Measurements from ENCODE around the gene ZNF286A. TPM values are rescaled to one million over a fixed set of nuclear protein-coding genes. Genes with fewer than 3 reads are reported as not detected.
"Not testable (repeated sequence)": the region's sequence is repeated elsewhere in the genome, so short reads cannot be mapped to it uniquely, and the experiment has no call there.

Gene ZNF286A
- total RNA-seq, 6 experiments from 2014 or later = 20.6 to 24.5 (median 22.5) TPM

DNA sequence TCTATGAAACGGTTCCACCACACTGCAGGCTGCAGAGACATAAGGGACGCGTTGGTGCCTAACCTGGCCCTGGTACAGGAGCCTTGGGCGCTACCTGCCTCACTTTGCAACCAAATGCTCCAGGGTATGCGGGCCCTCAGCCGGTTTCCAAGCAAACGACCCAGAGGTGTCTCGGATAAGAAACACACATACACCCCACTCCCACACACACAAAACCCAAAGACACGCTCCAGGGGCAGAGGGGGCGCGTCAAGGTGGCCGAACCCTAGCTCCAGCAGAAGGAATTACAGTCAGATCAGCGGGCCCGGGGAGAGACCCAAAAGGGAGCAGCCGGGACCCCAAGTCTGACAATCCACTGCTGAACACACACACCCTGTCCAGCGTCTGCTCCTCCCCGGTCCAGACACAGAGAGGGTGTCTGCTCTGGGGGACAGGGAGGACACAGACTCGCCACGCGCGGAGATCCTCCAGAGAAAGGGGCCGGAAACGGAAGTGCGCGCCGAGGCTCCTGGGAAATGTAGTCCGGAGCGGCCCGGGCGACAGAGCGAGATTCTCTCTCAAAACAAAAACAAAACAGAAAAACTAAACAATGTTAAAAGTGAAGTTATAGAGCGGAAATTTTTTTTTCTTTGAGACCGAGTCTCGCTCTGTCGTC is 15.6 kb upstream of the ZNF286A start, which contains the start of gene TRIM16:
Gene TRIM16 (minus strand): TSS at position 488 of the 655 bp plus-strand sequence. CDS start 32,702 bp downstream, outside the sequence.
- TF ChIP-seq, protein P1, sequence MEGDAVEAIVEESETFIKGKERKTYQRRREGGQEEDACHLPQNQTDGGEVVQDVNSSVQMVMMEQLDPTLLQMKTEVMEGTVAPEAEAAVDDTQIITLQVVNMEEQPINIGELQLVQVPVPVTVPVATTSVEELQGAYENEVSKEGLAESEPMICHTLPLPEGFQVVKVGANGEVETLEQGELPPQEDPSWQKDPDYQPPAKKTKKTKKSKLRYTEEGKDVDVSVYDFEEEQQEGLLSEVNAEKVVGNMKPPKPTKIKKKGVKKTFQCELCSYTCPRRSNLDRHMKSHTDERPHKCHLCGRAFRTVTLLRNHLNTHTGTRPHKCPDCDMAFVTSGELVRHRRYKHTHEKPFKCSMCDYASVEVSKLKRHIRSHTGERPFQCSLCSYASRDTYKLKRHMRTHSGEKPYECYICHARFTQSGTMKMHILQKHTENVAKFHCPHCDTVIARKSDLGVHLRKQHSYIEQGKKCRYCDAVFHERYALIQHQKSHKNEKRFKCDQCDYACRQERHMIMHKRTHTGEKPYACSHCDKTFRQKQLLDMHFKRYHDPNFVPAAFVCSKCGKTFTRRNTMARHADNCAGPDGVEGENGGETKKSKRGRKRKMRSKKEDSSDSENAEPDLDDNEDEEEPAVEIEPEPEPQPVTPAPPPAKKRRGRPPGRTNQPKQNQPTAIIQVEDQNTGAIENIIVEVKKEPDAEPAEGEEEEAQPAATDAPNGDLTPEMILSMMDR (IDR thresholded peaks at IDR 0.05) = peak; percentile 55
- peak; percentile 48 for DNase-seq
- Mint-ChIP-seq H3K27ac (peak within 1 kb of the TSS; percentile 87), H3K4me1 (ENCODE audit: low read depth) (peaks cover 20% of the 10 kb centered on the region), H3K4me3 (peak within 1 kb of the TSS; percentile 95)
- not testable (repeated sequence) for H3K36me3 Mint-ChIP-seq (ENCODE audit: low read depth); H3K27me3 Mint-ChIP-seq (ENCODE audit: insufficient read depth); H3K9me3 Mint-ChIP-seq

DNA sequence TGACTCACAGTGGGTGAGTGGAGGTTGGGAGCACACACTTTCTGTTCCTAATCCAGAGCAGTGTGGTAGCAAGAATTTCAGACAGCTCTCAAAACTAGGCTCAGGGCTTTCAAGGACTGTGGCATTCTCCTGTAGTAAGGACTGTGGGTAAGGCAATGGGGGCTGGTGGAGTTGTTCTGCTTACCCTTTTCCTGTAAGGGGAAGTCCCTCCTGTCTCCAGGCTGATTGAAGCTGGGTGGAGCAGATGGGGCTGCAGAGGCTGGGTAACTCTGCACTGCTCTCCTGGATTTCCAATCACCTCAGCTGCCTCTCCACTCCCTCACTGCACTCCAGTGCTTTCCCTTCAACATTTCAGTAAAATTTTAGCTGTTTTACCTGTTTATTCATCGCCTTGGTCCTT is 12.1 kb upstream of the ZNF286A start:
- not testable (repeated sequence) for H3K27me3 Mint-ChIP-seq (ENCODE audit: insufficient read depth); H3K9me3 Mint-ChIP-seq; H3K27ac Mint-ChIP-seq; H3K4me3 Mint-ChIP-seq; DNase-seq; H3K36me3 Mint-ChIP-seq (ENCODE audit: low read depth)
- H3K4me1 Mint-ChIP-seq (ENCODE audit: low read depth) = peaks cover 20% of the 10 kb centered on the region

DNA sequence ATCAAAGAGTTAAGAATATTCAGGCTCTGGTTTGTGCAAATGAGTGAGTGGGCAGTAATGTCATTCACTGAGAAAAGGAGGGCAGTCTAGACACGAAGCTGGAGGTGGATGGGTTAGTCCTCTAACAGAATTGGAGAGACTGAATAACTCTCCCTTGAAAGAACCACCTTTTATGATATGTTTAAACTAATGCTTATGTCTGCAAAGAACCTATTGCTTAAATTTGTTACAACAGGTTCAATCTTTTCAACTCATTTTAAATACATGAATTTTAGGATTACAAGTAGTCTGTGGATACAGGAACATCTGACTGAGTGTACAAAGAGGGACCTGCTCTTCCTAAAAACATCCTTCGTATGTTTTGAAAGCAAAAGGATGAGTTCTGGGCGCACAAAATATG is 585 bp upstream of the ZNF286A start:
- DNase-seq; H3K27me3 Mint-ChIP-seq (ENCODE audit: insufficient read depth); H3K4me1 Mint-ChIP-seq (ENCODE audit: low read depth); H3K9me3 Mint-ChIP-seq: not testable (repeated sequence)
- Mint-ChIP-seq H3K36me3 (ENCODE audit: low read depth) (peaks cover 16% of the 10 kb centered on the region), H3K27ac (peak overlapping the region; percentile 72; the same call in 1 of the 2 replicates), H3K4me3 (peak overlapping the region; percentile 91)

DNA sequence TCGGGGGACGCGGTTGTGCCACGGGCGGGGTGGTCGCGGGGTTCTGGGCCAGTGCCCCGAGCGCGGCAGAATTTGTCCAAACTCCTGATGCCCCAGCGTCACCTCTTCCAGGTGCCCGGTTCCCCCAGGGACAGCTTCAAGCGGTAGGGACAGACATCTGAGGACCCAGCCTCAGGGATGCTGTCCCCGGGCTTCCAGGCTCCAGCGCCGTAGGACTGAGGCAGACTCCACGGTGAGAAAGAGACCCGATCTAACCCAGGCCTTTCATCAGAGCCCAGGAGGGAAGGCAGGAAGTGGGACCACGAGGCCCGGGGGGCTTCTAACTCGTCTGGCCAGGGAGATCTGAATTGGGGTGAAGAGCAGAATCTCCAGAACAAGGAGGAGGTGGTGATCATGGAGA is 385 bp downstream of the ZNF286A start:
- Mint-ChIP-seq H3K36me3 (ENCODE audit: low read depth) (peaks cover 17% of the 10 kb centered on the region), H3K4me3 (peak overlapping the region; percentile 91), H3K27ac (peak overlapping the region; percentile 72)
- not testable (repeated sequence) for H3K4me1 Mint-ChIP-seq (ENCODE audit: low read depth); DNase-seq; H3K9me3 Mint-ChIP-seq; H3K27me3 Mint-ChIP-seq (ENCODE audit: insufficient read depth)

DNA sequence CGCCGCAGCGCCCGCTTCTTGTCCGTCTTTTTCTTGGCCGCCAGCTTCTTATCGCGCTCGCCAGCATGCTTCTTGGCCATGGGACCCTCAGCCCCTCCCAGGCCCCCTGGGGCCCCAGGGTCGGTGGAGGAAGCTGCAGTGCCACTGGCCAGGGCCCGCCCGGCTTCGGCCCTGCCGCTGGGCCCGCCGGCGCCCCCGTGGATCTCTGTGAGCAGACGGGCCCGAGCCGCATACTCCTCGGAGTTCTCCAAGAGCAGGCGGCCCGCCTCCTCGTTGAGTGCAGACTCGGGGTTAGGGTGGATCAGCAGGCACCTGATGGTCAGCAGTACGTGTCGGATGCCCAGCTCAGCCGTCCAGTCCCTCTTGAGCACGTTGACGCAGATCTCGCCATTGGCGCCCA is 4.7 kb downstream of the ZNF286A start:
- not testable (repeated sequence) for H3K27me3 Mint-ChIP-seq (ENCODE audit: insufficient read depth); H3K4me3 Mint-ChIP-seq; H3K27ac Mint-ChIP-seq; H3K4me1 Mint-ChIP-seq (ENCODE audit: low read depth); DNase-seq
- H3K9me3 Mint-ChIP-seq = peaks cover 46% of the 10 kb centered on the region
- peaks cover 57% of the 10 kb centered on the region for H3K36me3 Mint-ChIP-seq (ENCODE audit: low read depth)

DNA sequence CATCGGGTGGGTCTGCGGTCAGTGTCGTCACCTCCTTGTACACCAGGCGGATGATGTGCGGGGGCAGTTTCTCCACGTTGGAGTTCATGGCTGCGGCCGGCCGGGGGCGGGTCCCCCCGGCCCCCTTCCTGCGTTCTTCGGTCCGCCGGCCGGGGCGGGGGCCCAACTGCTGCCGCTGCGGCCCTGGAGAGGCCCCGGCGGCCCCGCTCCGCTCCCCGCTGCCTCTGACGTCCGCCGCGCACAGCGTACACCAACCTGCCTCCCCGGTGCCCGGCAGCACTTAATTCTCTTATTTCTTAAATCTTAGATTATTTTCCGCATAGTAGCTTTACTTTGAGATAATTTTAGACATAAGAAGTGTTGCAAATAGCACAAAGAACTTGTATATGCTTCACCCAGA is 5.3 kb downstream of the ZNF286A start:
- H3K4me1 Mint-ChIP-seq (ENCODE audit: low read depth); DNase-seq; H3K27ac Mint-ChIP-seq; H3K4me3 Mint-ChIP-seq; H3K27me3 Mint-ChIP-seq (ENCODE audit: insufficient read depth): not testable (repeated sequence)
- H3K9me3 Mint-ChIP-seq = peaks cover 52% of the 10 kb centered on the region
- peaks cover 63% of the 10 kb centered on the region for H3K36me3 Mint-ChIP-seq (ENCODE audit: low read depth)

DNA sequence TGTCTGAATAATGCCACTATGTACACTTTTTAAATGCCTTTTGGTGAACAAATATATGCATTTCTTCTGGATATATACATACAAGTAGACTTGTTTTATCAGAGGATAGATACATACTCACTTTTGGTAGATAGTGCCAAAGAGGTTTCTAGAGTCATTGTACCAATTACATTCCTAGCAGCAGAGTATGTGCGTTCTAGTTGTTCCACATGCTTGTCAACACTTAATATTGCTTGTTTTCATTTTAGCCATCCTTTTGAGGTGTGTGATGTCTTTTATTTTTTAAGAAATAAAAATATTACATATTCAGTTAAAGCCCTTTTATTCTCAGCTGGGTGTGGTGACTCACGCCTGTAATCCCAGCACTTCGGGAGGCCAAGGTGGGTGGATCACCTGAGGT is 9.3 kb downstream of the ZNF286A start:
- H3K4me3 Mint-ChIP-seq; H3K27ac Mint-ChIP-seq; H3K4me1 Mint-ChIP-seq (ENCODE audit: low read depth); DNase-seq; H3K27me3 Mint-ChIP-seq (ENCODE audit: insufficient read depth): not testable (repeated sequence)
- Mint-ChIP-seq H3K9me3 (peaks cover 71% of the 10 kb centered on the region), H3K36me3 (ENCODE audit: low read depth) (peaks cover 70% of the 10 kb centered on the region)

DNA sequence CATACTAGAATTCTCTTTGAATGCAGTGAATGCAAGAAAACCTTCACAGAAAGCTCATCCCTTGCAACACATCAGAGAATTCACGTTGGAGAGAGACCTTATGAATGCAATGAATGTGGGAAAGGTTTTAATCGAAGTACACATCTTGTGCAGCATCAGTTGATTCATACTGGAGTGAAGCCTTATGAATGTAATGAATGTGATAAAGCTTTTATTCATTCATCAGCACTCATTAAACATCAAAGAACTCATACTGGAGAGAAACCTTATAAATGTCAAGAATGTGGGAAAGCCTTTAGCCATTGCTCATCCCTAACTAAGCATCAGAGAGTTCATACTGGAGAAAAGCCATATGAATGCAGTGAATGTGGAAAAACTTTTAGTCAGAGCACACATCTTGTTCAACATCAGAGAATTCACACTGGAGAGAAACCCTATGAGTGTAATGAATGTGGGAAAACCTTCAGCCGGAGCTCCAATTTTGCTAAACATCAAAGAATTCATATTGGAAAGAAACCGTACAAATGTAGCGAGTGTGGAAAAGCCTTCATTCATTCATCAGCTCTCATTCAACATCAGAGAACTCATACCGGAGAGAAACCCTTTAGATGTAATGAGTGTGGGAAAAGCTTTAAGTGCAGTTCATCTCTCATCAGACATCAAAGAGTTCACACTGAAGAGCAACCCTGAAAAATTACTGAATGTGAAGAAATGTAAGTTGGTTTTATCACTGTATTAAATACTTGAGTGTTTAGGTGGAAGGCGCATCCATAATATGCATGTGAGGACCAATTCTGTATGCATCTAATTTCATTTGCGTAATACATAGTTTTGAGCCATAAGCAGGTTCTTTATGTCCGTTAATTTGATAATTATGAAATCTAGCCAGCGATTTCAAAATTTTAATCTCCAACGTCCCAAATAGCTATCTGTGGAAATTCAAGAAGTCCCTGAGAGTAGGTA is 17.3 kb downstream of the ZNF286A start:
- not testable (repeated sequence) for DNase-seq; H3K4me1 Mint-ChIP-seq (ENCODE audit: low read depth)
- H3K9me3 Mint-ChIP-seq = peaks cover 61% of the 10 kb centered on the region

DNA sequence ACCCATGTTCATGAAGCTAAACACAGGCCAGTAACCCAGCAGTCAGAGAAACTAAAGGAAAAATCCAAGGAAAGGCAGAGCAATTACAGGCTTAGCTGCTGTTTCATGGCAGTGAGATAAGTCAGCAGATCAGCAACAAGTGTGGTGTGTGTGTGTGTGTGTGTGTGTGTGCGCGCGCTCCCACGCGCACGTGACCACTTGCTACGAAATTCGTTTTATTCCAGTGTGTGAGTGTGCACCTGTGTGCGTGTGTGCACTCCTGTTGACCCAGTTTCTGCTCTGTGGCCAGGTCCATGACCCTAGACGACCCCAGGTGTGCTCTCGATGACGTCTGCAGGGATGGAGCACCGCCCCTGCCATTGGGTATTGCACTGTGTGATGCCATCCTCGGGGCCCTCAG is 31.0 kb downstream of the ZNF286A start:
- not testable (repeated sequence) for H3K4me3 Mint-ChIP-seq; H3K27me3 Mint-ChIP-seq (ENCODE audit: insufficient read depth); H3K27ac Mint-ChIP-seq; H3K9me3 Mint-ChIP-seq; H3K4me1 Mint-ChIP-seq (ENCODE audit: low read depth); DNase-seq; H3K36me3 Mint-ChIP-seq (ENCODE audit: low read depth)

More for the DNA sequence above, 17.3 kb downstream of the ZNF286A start:
- not testable (repeated sequence) for H3K27me3 Mint-ChIP-seq (ENCODE audit: insufficient read depth); H3K4me3 Mint-ChIP-seq; H3K27ac Mint-ChIP-seq
- H3K36me3 Mint-ChIP-seq (ENCODE audit: low read depth) = peaks cover 52% of the 10 kb centered on the region

DNA sequence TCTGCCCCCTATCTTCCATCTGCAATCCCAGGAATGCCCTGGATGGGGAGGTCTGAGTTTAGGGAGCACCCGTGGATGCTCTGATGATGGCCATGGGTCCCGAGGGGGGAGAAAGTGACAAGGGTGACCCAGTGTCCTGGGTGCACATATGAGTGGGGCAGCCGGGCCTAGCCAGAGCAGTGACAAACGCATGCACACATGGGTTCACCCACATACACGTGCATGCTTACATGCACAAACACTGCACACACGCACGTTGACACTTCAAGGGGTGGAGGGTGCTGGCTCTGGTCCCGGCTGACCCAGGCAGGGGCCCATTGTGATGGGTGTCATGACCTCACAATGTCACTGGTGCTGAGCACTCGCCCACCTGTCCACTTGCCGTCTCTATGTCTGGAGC is 32.3 kb downstream of the ZNF286A start, which contains the start of gene TBC1D26:
Gene TBC1D26 (plus strand): TSS at position 384 of the 400 bp plus-strand sequence. CDS start 3,066 bp downstream, outside the sequence.
- not testable (repeated sequence) for DNase-seq

DNA sequence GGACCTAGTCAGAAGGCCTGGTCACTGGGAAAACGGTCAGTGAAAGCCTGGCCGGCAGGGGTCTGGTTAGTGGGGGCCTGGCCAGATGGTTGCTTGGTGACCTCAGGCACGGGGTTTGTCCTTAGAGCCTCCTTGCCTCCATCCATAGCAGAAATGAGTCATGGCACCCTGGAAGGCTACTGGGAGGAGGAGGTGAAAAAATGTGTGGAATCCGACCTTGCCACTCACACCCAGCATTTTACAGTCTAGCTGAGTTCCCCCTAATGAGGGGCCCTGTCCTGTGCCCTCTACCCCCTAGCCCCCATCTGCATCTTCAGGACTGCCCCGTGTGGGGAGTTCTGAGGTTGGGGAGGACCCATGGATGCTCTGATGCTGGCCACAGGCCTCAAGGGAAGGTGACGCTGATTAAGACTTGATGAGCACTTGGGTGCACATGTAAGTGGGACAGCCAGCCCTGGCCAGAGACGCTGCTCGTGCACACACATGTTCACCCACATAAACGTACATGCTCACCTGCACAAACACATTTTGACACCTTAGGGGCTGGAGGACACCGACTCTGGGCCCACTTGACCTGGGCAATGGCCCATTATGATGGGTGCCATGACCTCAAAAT is 33.7 kb downstream of the ZNF286A start:
- H3K4me3 Mint-ChIP-seq; H3K27me3 Mint-ChIP-seq (ENCODE audit: insufficient read depth); H3K9me3 Mint-ChIP-seq; H3K27ac Mint-ChIP-seq; H3K36me3 Mint-ChIP-seq (ENCODE audit: low read depth); H3K4me1 Mint-ChIP-seq (ENCODE audit: low read depth); DNase-seq: not testable (repeated sequence)

More for the DNA sequence above, 32.3 kb downstream of the ZNF286A start, which contains the start of gene TBC1D26:
- H3K36me3 Mint-ChIP-seq (ENCODE audit: low read depth); H3K4me3 Mint-ChIP-seq; H3K27me3 Mint-ChIP-seq (ENCODE audit: insufficient read depth); H3K4me1 Mint-ChIP-seq (ENCODE audit: low read depth); H3K27ac Mint-ChIP-seq; H3K9me3 Mint-ChIP-seq: not testable (repeated sequence)

DNA sequence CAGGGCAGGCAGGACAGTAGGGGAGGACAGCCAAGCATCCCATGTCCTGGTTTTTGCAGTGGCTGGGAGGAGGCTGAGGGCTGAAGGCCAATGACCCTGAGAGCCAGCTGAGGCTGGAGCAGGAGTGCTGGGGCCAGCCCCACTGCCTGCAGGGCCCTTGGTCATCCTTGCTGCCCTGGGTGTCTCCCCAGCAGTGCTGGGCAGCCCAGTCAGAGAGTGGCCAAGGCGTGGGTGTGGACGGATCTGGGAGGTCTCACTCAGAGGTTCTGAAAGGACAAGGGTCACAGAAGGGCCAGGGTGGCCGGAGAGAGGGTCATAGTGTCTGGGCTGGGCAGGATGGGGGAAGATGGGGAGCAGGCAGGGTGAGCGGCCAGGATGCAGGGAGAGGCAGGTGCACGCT is 37.0 kb downstream of the ZNF286A start:
- DNase-seq; H3K27ac Mint-ChIP-seq; H3K4me1 Mint-ChIP-seq (ENCODE audit: low read depth); H3K27me3 Mint-ChIP-seq (ENCODE audit: insufficient read depth); H3K9me3 Mint-ChIP-seq; H3K36me3 Mint-ChIP-seq (ENCODE audit: low read depth); H3K4me3 Mint-ChIP-seq: not testable (repeated sequence)
